Measurements from ENCODE around the gene TMTC4. TPM values are rescaled to one million over a fixed set of nuclear protein-coding genes. Genes with fewer than 3 reads are reported as not detected.

TMTC4 gene
- total RNA-seq, 1 experiment from 2014 or later, result 45.4 TPM

DNA sequence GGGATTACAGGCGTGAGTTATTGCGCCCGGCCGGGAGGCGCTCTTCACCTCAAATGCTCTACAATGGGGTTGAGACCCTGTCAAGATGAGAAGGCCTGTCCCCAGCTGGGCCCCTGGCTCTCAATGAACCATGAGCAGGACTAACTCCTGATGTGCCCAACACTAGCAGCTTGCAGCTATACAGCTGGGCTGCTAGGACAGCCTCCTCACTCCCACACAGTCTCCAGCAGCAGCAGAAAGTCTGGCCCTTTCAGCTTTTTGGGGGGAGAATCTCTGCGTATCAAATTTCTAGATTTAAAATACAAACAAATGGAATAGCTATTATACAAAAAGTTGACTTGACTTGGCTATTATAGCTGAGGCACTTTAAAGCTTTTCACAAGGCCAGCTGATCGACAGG is 30.2 kb downstream of the TMTC4 start:
- TF ChIP-seq, protein P1, sequence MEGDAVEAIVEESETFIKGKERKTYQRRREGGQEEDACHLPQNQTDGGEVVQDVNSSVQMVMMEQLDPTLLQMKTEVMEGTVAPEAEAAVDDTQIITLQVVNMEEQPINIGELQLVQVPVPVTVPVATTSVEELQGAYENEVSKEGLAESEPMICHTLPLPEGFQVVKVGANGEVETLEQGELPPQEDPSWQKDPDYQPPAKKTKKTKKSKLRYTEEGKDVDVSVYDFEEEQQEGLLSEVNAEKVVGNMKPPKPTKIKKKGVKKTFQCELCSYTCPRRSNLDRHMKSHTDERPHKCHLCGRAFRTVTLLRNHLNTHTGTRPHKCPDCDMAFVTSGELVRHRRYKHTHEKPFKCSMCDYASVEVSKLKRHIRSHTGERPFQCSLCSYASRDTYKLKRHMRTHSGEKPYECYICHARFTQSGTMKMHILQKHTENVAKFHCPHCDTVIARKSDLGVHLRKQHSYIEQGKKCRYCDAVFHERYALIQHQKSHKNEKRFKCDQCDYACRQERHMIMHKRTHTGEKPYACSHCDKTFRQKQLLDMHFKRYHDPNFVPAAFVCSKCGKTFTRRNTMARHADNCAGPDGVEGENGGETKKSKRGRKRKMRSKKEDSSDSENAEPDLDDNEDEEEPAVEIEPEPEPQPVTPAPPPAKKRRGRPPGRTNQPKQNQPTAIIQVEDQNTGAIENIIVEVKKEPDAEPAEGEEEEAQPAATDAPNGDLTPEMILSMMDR (IDR thresholded peaks at IDR 0.05; ENCODE audit: insufficient read depth in 1 of 2, low read depth in 1 of 2, low read length in 1 of 2, severe bottlenecking in 1 of 2, unreplicated experiment in 1 of 2), result no peak
- H3K4me3 Mint-ChIP-seq (ENCODE audit: unreplicated experiment), result no peak overlapping the region
- no TSS peak for BruUV-seq (replicated peaks)
- CTCF ChIA-PET, result no interaction called here
- Histone ChIP-seq H3K9me3 (no peaks in the 10 kb centered on the region), H3K4me1 (no peaks in the 10 kb centered on the region), H3K27me3 (replicated peaks; ENCODE audit: control insufficient read depth, insufficient read depth, low read length) (no peaks in the 10 kb centered on the region), H3K36me3 (ENCODE audit: control insufficient read depth, insufficient read depth, low read length) (peaks cover 3% of the 10 kb centered on the region), H3K4me3 (ENCODE audit: low read depth, low read length) (no peak overlapping the region)
- no peaks in the 10 kb centered on the region for H3K9me3 Mint-ChIP-seq (ENCODE audit: unreplicated experiment)
- DNase-seq, result no peak
- POLR2A ChIA-PET, result no interaction called here
- intact Hi-C loops (cut with micrococcal nuclease; ENCODE audit: unreplicated experiment), result no loop called here
- H3K27me3 Mint-ChIP-seq (ENCODE audit: insufficient read depth, unreplicated experiment), result no peaks in the 10 kb centered on the region
- no peak overlapping the region for H3K27ac Mint-ChIP-seq (ENCODE audit: unreplicated experiment)
- peaks cover 10% of the 10 kb centered on the region for H3K36me3 Mint-ChIP-seq (ENCODE audit: insufficient read depth, unreplicated experiment)
- no peaks in the 10 kb centered on the region for H3K4me1 Mint-ChIP-seq (ENCODE audit: low read depth, unreplicated experiment)

DNA sequence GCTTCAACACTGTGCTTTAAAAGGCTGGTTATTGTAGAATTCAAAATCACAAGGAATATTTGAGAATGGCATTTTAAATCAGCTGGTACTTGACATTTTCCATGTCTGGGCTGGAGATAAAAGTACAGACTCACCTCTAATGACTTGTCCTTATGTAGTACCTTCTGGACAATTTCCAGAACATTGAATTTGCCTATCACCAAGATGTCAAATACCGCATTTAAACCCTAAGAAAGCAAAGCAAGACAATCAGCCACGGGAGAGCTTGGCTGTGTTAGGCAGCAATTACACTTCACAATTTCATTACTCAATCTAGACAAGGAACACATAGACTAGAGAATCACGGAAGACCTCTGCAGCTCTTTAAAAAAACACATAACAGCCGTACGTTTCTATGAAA is 36.8 kb downstream of the TMTC4 start:
- H3K36me3 ChIP-seq (ENCODE audit: control insufficient read depth, insufficient read depth, low read length), result peaks cover 2% of the 10 kb centered on the region; the same call in 1 of the 2 replicates
- no peaks in the 10 kb centered on the region for H3K9me3 Mint-ChIP-seq (ENCODE audit: unreplicated experiment)
- intact Hi-C loops (cut with micrococcal nuclease; ENCODE audit: unreplicated experiment), result no loop called here

DNA sequence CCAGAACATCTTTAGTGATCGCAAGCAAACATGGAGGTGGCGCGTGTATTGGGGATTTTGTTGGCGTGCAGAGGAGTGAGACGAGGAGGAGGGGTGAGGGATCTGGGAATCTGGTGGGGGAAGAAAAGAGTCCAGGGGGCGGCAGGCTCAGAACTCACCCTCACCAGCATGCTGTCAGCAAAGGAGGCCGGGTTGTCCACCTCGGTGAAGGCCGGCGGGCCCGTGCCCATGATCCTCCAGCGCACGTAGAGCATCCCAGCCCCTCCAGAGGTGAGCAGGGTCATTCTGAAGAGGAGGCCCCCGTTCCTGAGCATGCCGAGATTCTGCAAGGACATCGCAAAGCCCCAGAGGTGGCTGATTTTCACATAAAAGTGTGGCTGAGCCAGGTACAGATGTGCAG is 37.2 kb downstream of the TMTC4 start:
- Mint-ChIP-seq H3K4me3 (ENCODE audit: unreplicated experiment) (no peak overlapping the region), H3K4me1 (ENCODE audit: low read depth, unreplicated experiment) (no peaks in the 10 kb centered on the region), H3K36me3 (ENCODE audit: insufficient read depth, unreplicated experiment) (peaks cover 28% of the 10 kb centered on the region), H3K27ac (ENCODE audit: unreplicated experiment) (no peak overlapping the region), H3K27me3 (ENCODE audit: insufficient read depth, unreplicated experiment) (no peaks in the 10 kb centered on the region), H3K9me3 (ENCODE audit: unreplicated experiment) (no peaks in the 10 kb centered on the region)
- H3K27me3 ChIP-seq (replicated peaks; ENCODE audit: control insufficient read depth, insufficient read depth, low read length), result no peaks in the 10 kb centered on the region
- TF ChIP-seq, protein P1 (IDR thresholded peaks at IDR 0.05; ENCODE audit: insufficient read depth in 1 of 2, low read depth in 1 of 2, low read length in 1 of 2, severe bottlenecking in 1 of 2, unreplicated experiment in 1 of 2), result no peak
- DNase-seq, result no peak
- BruUV-seq (replicated peaks), result no TSS peak
- H3K36me3 ChIP-seq (ENCODE audit: control insufficient read depth, insufficient read depth, low read length), result peaks cover 2% of the 10 kb centered on the region; the same call in 1 of the 2 replicates
- POLR2A ChIA-PET, result no interaction called here
- no peaks in the 10 kb centered on the region for H3K4me1 ChIP-seq
- intact Hi-C loops (cut with micrococcal nuclease; ENCODE audit: unreplicated experiment), result no loop called here
- no peaks in the 10 kb centered on the region for H3K9me3 ChIP-seq
- CTCF ChIA-PET, result no interaction called here
- no peak overlapping the region for H3K4me3 ChIP-seq (ENCODE audit: low read depth, low read length)

More for the DNA sequence above, 36.8 kb downstream of the TMTC4 start:
- Mint-ChIP-seq H3K4me1 (ENCODE audit: low read depth, unreplicated experiment) (no peaks in the 10 kb centered on the region), H3K4me3 (ENCODE audit: unreplicated experiment) (no peak overlapping the region), H3K27ac (ENCODE audit: unreplicated experiment) (no peak overlapping the region), H3K27me3 (ENCODE audit: insufficient read depth, unreplicated experiment) (no peaks in the 10 kb centered on the region), H3K36me3 (ENCODE audit: insufficient read depth, unreplicated experiment) (peaks cover 27% of the 10 kb centered on the region)
- H3K9me3 ChIP-seq, result no peaks in the 10 kb centered on the region
- BruUV-seq (replicated peaks), result no TSS peak
- TF ChIP-seq, protein P1 (IDR thresholded peaks at IDR 0.05; ENCODE audit: insufficient read depth in 1 of 2, low read depth in 1 of 2, low read length in 1 of 2, severe bottlenecking in 1 of 2, unreplicated experiment in 1 of 2), result no peak
- CTCF ChIA-PET, result no interaction called here
- H3K4me1 ChIP-seq, result no peaks in the 10 kb centered on the region
- DNase-seq, result no peak
- H3K4me3 ChIP-seq (ENCODE audit: low read depth, low read length), result no peak overlapping the region
- POLR2A ChIA-PET, result no interaction called here
- H3K27me3 ChIP-seq (replicated peaks; ENCODE audit: control insufficient read depth, insufficient read depth, low read length), result no peaks in the 10 kb centered on the region

All from Caco-2 (cell line).